ENCODE results near the gene CSN3.

CSN3 gene

GRCh38 chr4:70298051-70298450 lies 55.7 kb downstream of the CSN3 start:
- TF ChIP-seq ZFX (IDR thresholded peaks at IDR 0.05; ENCODE audit: borderline replicate concordance) (no peak), CTCF (IDR thresholded peaks at IDR 0.05) (no peak)
- H3K27ac ChIP-seq = no peak overlapping the region

- no peak overlapping the region for H3K27ac ChIP-seq
- TF ChIP-seq CTCF (IDR thresholded peaks at IDR 0.05) (no peak), ZFX (IDR thresholded peaks at IDR 0.05; ENCODE audit: borderline replicate concordance) (no peak)
These were observed 57.2 kb downstream of the CSN3 start for GRCh38 chr4:70299643-70300042.

- TF ChIP-seq ZFX (IDR thresholded peaks at IDR 0.05; ENCODE audit: borderline replicate concordance) = no peak
- TF ChIP-seq CTCF (IDR thresholded peaks at IDR 0.05) = no peak
- H3K27ac ChIP-seq = no peak overlapping the region
These were observed 57.8 kb downstream of the CSN3 start for GRCh38 chr4:70300215-70300614.
